GM20000 (cell line): ENCODE measurements around the gene PLEKHG5.
A peak's percentile ranks its signal among the peaks of the same experiment; 100 is the strongest.

ENCODE experiments used
- DNase-seq: peaks from one replicate; pipeline ENCODE4 v3.0.0; 2012; ENCODE audit warnings: low spot score
- CTCF ChIP-seq: IDR thresholded peaks from 2 replicates; pipeline ENCODE4 v1.5.1; 2012; ENCODE audit warnings: mild to moderate bottlenecking, control low read depth; ENCODE audit errors: extremely low read depth, missing control alignments

Gene PLEKHG5

GRCh38 chr1:6509919-6510291, 18.4 kb upstream of the PLEKHG5 start:
- DNase-seq = peak; percentile 20
- no peak for TF ChIP-seq CTCF

GRCh38 chr1:6509220-6509918, 17.9 kb upstream of the PLEKHG5 start:
- no peak for TF ChIP-seq CTCF
- peak; percentile 31 for DNase-seq

- no peak for DNase-seq
These were observed 17.3 kb upstream of the PLEKHG5 start for GRCh38 chr1:6508816-6509189.

GRCh38 chr1:6508154-6508815, 16.8 kb upstream of the PLEKHG5 start:
- DNase-seq = peak; percentile 16
- no peak for TF ChIP-seq CTCF

More at GRCh38 chr1:6508816-6509189, 17.3 kb upstream of the PLEKHG5 start:
- TF ChIP-seq CTCF = no peak

GRCh38 chr1:6507461-6507911, 16.0 kb upstream of the PLEKHG5 start:
- no peak for TF ChIP-seq CTCF
- peak; percentile 18 for DNase-seq

GRCh38 chr1:6507037-6507428, 15.6 kb upstream of the PLEKHG5 start:
- no peak for DNase-seq
- no peak for TF ChIP-seq CTCF

GRCh38 chr1:6506210-6507036, 15.0 kb upstream of the PLEKHG5 start:
- TF ChIP-seq CTCF = no peak
- DNase-seq = no peak
